Measurements from ENCODE around the gene LAMA5.

GRCh38 chr20:62325172-62325905 lies 41.8 kb downstream of the LAMA5 start:
- no peak for TF ChIP-seq CTCF (IDR thresholded peaks at IDR 0.05; ENCODE audit: poor library complexity)
- TF ChIP-seq EZH2phosphoT487 (IDR thresholded peaks at IDR 0.05; ENCODE audit: low read depth, severe bottlenecking, unreplicated experiment) = no peak
